GM12873 (cell line): Measurements from ENCODE around the gene CORO1A.

Experiments used
- TF ChIP-seq, protein P1 (sequence below): IDR thresholded peaks from 2 replicates; pipeline ENCODE4 v1.5.1; 2012; ENCODE audit warnings: low read depth, mild to moderate bottlenecking, moderate library complexity, low read length, control low read depth; ENCODE audit not compliant: insufficient read depth; ENCODE audit errors: missing control alignments

The CORO1A gene

GRCh38 chr16:30143347-30143702, 40.1 kb upstream of the CORO1A start:
- TF ChIP-seq, protein P1, sequence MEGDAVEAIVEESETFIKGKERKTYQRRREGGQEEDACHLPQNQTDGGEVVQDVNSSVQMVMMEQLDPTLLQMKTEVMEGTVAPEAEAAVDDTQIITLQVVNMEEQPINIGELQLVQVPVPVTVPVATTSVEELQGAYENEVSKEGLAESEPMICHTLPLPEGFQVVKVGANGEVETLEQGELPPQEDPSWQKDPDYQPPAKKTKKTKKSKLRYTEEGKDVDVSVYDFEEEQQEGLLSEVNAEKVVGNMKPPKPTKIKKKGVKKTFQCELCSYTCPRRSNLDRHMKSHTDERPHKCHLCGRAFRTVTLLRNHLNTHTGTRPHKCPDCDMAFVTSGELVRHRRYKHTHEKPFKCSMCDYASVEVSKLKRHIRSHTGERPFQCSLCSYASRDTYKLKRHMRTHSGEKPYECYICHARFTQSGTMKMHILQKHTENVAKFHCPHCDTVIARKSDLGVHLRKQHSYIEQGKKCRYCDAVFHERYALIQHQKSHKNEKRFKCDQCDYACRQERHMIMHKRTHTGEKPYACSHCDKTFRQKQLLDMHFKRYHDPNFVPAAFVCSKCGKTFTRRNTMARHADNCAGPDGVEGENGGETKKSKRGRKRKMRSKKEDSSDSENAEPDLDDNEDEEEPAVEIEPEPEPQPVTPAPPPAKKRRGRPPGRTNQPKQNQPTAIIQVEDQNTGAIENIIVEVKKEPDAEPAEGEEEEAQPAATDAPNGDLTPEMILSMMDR = no peak

- TF ChIP-seq, protein P1 = no peak
These were observed 39.4 kb upstream of the CORO1A start for GRCh38 chr16:30144017-30144416.

- TF ChIP-seq, protein P1 = no peak
These were observed 38.5 kb upstream of the CORO1A start for GRCh38 chr16:30144917-30145316.

- TF ChIP-seq, protein P1 = no peak
These were observed 37.7 kb upstream of the CORO1A start for GRCh38 chr16:30145657-30146056.

DNA sequence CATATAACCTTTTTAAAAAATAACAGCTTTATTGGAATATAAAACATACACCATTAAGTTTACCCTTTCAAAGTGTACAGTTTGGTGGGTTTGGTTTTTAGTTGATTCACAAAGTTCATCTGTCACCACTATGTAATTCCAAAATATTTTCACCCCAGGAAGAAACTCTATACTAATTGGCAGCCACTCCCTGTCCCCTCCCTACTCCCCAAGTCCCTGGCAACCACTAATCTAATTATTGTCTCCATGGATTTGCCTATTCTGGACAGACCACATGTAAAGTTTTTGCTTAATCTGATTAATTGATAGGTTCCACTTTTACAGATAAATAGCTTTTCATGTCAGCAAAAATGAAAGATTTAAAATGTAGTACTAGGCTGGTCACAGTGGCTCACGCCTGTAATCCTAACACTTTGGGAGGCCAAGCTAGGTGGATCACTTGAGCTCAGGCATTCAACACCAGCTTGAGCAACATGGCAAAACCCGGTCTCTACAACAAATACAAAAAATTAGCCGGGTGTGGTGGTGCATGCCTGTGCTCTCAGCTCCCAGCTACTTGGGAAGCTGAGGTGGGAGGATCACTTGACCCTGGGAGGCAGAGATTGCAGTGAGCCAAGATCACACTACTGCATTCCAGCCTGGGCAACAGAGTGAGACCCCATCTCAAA, 35.4 kb upstream of the CORO1A start:
- TF ChIP-seq, protein P1 = no peak

GRCh38 chr16:30149250-30149930, 34.0 kb upstream of the CORO1A start:
- TF ChIP-seq, protein P1 = no peak

- TF ChIP-seq, protein P1 = no peak
These were observed 32.3 kb upstream of the CORO1A start for GRCh38 chr16:30151091-30151490.
